HG03520 (cell line): ENCODE results near the gene DNASE2B.

Experiments
- ATAC-seq: cut with Tn5 transposase; IDR thresholded peaks from one replicate; pipeline ENCODE4 v1.9.1; 2021; ENCODE audit warnings: mild to moderate bottlenecking, moderate library complexity; ENCODE audit not compliant: unreplicated experiment

Gene DNASE2B

GRCh38 chr1:84398175-84399155, at the start of gene DNASE2B:
Gene DNASE2B (plus strand): TSS chr1:84398484. CDS start chr1:84398565, 81 bp downstream.
- no peak for ATAC-seq

- no peak for ATAC-seq
Observed at GRCh38 chr1:84348759-84349158, 49.5 kb upstream of the DNASE2B start.

GRCh38 chr1:84350104-84350503, 48.2 kb upstream of the DNASE2B start:
- ATAC-seq: no peak

- no peak for ATAC-seq
Observed at GRCh38 chr1:84350550-84350949, 47.7 kb upstream of the DNASE2B start.

GRCh38 chr1:84352298-84353106, 45.8 kb upstream of the DNASE2B start:
- ATAC-seq: no peak

GRCh38 chr1:84353695-84354094, 44.6 kb upstream of the DNASE2B start:
- ATAC-seq: no peak

GRCh38 chr1:84355556-84355955, 42.7 kb upstream of the DNASE2B start:
- ATAC-seq: no peak

GRCh38 chr1:84356881-84357280, 41.4 kb upstream of the DNASE2B start:
- no peak for ATAC-seq

GRCh38 chr1:84358695-84359094, 39.6 kb upstream of the DNASE2B start:
- no peak for ATAC-seq

- no peak for ATAC-seq
Observed at GRCh38 chr1:84360316-84360715, 38.0 kb upstream of the DNASE2B start.

- no peak for ATAC-seq
Observed at GRCh38 chr1:84361796-84362195, 36.5 kb upstream of the DNASE2B start.

- no peak for ATAC-seq
Observed at GRCh38 chr1:84363019-84363418, 35.3 kb upstream of the DNASE2B start.

- ATAC-seq: no peak
Observed at GRCh38 chr1:84363622-84364021, 34.7 kb upstream of the DNASE2B start.

- no peak for ATAC-seq
Observed at GRCh38 chr1:84365225-84366221, 32.8 kb upstream of the DNASE2B start.

GRCh38 chr1:84366786-84367185, 31.5 kb upstream of the DNASE2B start:
- no peak for ATAC-seq

GRCh38 chr1:84367219-84367618, 31.1 kb upstream of the DNASE2B start:
- no peak for ATAC-seq

GRCh38 chr1:84368441-84368840, 29.8 kb upstream of the DNASE2B start:
- no peak for ATAC-seq

GRCh38 chr1:84370266-84370665, 28.0 kb upstream of the DNASE2B start:
- ATAC-seq: no peak

GRCh38 chr1:84370831-84371394, 27.4 kb upstream of the DNASE2B start:
- ATAC-seq: no peak
